ENCODE data around the gene AKIP1.
"Not testable (repeated sequence)": the region's sequence is repeated elsewhere in the genome, so short reads cannot be mapped to it uniquely, and the experiment has no call there.

The AKIP1 gene

DNA sequence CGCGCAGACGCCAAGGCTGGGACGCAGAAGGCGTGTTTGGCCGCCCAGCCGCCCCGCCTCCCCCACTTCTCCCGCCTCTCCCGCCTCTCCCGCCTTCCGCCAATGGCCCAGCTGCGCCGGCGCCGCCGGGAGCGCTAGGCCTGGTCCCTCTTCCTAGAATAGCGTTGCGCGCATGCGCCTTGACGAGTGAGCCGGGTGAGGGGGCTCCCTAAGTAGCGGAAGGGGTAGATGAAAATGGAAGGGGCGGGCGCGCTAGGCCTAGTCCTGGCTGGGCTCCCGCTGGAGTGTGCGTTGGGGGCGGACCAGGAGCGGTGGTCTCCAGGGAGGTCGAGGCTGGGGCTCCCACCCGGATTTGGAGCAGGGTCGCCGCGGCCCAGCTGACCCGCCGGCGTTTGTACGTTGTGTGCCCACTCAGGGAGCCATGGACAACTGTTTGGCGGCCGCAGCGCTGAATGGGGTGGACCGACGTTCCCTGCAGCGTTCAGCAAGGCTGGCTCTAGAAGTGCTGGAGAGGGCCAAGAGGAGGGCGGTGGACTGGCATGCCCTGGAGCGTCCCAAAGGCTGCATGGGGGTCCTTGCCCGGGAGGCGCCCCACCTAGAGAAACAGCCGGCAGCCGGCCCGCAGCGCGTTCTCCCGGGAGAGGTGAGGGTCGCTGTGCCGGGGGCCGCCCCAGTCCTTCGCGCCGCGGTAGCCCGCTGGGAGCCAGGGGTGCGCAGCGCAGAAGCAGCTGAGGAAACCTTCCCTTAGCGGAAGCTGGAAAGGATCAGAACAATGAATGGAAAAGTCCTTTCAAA lies at the start of gene AKIP1:
Gene AKIP1, plus strand, starts transcription at position 161 of the 795 bp plus-strand sequence. Its CDS starts 261 bp downstream, at position 422.
- peak; percentile 53 to 98 (median 92) for DNase-seq

DNA sequence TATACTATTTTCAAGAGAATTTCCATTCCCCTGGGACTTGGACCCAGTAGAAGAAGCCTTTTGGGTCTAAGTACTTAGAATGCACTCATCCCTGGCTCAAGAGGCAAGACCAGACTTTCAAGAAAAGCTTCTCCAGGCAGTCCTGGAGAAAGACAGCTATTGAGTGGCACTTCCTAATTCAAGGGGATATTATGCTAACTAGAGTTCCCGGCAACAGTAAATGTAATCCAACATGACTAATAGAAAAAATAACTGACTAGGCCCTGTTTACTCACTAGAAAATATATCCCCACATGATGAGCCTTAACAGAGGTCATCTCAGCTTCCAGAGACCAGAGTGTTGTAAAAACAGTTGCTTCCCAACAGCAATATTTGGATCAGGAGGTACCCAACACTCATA lies 47.2 kb upstream of the AKIP1 start:
- no peak for DNase-seq

DNA sequence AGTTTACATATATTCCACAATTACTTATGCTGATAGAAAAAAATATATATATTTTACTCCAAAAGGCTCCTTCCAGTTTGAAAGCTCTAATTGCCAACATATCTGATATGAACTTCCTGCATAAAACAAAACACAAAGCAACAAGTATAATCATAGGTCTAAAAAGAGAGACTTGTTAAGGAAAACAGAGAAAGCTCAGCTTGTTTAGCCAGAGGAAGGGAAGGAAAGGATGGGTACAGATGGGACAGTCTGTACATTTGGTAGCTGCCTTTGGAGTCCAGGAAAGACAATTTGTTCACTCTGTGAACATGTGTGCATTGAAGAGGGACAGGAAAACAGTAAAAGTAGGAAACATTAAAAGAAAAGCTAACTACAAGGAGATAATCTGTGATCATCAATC lies 45.7 kb upstream of the AKIP1 start:
- no peak for DNase-seq

GRCh38 chr11:8867035-8867434 lies 44.0 kb upstream of the AKIP1 start:
- no peak for DNase-seq

- DNase-seq = no peak
Observed at GRCh38 chr11:8867931-8868631, 42.9 kb upstream of the AKIP1 start.

GRCh38 chr11:8870411-8871170 lies 40.4 kb upstream of the AKIP1 start:
- DNase-seq = peak in 41 of 56 donors; percentile 12 to 71 (median 31)

DNA sequence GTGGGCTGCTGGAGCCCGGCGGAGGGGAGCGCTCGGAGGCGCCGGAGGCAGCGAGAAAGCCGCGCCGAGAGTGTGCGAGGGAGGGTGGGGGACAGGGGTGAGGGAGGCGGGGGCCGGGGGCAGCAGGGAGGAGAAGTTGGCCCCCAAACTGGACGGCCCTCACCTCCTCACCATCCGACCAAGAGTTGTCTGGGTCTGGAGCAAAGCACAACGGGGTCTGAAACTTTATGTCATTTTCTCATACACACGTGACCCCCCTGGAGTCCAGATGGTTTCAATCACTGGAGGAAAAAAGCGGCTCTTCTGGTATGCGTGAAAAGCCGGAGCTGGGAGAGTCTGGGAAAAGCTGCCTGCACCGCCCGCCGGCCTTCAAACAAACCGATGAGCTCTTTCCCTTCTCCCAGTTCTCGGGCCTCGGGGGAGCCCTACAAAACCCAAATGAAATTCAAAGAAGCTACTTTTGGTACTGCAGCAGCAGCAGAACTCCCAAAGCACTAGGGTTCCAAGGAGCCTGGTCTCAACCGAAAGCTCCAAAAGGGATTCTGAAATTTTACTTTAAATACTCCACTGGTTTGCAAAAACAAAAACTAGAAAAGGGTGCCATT lies 39.7 kb upstream of the AKIP1 start:
- DNase-seq = peak in 38 of 56 donors; percentile 5 to 69 (median 23)

DNA sequence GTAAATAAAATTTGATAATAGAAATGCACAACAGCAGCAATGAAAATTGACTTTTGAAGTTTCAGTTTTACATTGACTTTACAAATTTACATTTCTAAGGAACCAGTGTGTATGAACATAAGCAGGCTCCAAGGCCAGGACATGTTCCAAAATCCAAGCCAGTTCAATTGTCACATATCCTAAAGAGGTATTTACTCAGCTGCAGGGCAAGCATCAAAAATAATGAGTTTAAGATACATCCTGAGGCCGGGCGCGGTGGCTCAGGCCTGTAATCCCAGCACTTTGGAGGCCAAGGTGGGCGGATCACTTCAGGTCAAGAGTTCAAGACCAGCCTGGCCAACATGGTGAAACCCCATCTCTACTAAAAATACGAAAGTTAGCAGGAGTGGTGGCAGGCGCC lies 39.0 kb upstream of the AKIP1 start:
- DNase-seq = no peak

- DNase-seq = no peak
Observed at GRCh38 chr11:8873741-8874405, 37.1 kb upstream of the AKIP1 start.

DNA sequence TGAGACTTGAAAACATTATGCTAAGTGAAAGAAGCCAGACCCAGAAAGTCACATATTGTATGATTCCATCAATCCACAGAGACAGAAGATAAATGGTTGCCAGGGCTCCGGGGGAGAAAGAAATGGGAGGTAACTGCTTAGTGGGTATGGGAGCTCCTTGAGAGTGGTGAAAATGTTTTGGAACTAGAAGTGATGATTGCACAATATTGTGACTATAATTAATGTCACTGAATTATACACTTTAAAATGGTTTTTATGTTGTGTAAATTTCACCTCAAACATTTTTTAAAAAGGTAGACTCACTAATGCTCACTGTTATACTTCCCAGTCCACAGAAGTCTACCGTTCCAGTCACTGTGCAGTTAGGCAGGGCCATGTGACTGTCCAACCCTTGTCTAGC lies 32.2 kb upstream of the AKIP1 start:
- DNase-seq = no peak

GRCh38 chr11:8881585-8881984 lies 29.4 kb upstream of the AKIP1 start:
- not testable (repeated sequence) for DNase-seq

DNA sequence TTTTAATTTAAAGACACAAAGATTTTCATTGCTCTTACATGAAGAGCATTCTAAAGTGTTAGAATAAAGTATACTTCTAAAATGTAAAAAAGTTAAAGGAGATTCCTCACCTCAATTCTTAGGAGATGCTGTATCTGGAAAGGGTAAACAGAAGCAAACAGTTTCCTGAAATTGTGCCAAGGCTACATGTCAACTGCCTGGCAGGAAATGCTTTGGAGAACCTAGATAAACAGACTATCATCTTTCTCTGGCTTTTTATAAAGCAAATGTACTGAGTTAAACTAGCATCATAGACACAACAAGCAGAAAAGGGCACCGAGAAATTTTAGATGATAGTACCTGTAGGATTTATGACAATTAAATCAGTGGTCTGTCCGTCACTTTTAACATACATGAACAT lies 24.7 kb upstream of the AKIP1 start:
- no peak for DNase-seq

DNA sequence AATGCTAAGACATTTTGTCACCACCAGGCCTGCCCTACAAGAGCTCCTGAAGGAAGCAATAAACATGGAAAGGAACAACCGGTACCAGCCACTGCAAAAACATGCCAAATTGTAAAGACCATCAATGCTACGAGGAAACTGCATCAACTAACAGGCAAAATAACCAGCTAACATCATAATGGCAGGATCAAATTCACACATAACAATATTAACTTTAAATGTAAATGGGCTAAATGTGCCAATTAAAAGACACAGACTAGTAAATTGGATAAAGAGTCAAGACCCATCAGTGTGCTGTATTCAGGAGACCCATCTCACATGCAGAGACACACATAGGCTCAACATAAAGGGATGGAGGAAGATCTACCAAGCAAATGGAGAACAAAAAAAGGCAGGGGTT lies 19.8 kb upstream of the AKIP1 start:
- not testable (repeated sequence) for DNase-seq

- DNase-seq = no peak
Observed at GRCh38 chr11:8899119-8899753, 11.8 kb upstream of the AKIP1 start.

DNA sequence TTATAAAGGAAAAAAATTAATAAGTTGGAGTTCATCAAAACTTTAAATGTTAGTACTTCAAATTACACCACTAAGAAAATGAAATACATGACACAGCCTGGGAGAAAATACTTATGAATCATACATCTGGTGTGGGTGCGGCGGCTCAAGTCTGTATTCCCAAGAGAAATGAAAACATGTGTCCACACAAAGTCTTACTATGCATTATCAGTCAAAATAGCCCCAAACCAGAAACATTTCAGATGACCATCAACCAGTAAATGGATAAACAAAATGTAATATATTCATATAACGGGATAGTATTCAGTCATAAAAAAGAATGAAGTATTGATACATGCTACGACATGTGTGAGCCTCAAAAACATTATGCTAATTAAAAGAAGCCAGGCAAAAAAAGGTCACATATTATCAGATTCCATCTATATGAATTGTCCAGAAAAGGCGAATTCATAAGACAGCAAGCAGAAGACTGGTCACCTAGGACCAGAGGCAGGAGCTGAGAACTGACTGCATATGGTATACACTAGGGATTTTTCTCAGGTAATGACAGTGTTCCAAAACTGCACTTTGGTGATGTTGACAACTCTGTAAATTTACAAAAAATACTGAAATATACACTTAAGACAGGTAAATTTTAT lies 5.3 kb upstream of the AKIP1 start:
- no peak for DNase-seq

DNA sequence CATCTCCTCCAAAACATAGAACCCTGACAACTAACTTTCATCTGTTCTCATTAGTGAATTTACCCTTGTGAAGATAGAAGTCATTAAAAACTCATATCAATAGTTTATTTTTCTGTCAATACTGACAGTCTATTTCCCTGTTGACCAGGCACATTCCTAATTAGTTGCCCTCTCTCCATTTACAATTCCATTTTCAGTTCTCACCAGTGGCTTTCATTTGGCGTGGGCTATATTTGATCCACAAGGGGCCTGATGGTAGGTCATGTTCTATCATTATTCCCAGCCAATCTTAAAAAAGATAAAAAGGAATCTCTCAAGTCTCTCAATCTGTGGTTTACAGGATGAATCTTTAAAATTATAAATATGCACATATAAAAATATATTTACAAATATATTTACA lies 3.9 kb upstream of the AKIP1 start:
- no peak for DNase-seq

DNA sequence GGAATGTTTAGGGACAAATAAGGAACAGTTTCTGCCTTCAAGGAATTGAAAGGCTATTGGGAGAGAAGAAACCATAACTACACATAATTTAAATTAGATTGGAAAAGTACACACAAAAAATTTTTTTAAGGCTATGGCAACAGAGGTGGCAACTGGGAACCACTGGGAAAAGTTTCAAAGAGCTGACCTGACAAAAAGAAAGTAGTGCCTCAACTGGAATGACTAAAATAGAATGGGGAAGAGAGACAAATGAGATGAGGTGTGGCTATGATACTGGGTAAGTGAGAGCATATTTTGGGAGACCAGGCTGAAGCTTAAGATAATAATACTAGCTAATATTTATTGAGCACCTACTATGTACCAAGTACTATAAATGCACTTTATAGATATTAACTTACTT lies 2.9 kb upstream of the AKIP1 start:
- DNase-seq = no peak

DNA sequence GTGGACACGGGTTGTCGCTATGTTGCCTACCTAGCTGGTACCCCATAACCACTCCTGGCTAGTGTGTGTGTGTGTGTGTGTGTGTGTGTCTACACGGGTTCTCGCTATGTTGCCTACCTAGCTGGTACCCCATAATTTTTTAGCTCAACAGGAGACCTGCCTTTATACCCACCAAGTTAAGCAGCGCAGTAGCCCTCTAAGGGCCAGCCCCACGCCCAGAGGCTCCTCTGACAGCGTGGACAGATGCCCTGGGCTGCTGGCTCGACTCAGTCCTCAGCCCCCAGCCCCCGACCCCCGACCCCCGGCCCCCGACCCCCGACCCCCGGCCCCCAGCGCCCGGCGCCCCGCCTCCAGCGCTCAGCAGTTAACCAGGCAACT lies 351 bp upstream of the AKIP1 start:
- DNase-seq = peak in 1 of 56 donors; percentile 52

- DNase-seq = peak in 29 of 56 donors; percentile 6 to 58 (median 19)
Observed at GRCh38 chr11:8913961-8914660, 3.1 kb downstream of the AKIP1 start.

All from nucleus accumbens (tissue), 56 donors.